Esophagus squamous epithelium (tissue), 5 donors: ENCODE results near the gene KANSL1. TPM values are rescaled to one million over a fixed set of nuclear protein-coding genes. Genes with fewer than 3 reads are reported as not detected.

Experiments
- DNase-seq: peaks from one replicate; lab custom pipeline; 2025; lab: John Stamatoyannopoulos, UW
- H3K27ac ChIP-seq, 4 donors: fragments of 200-600 bp; sonication (generic); one replicate each; pipeline ENCODE4 v1.5.1; 2016 to 2019; ENCODE audit warnings: mild to moderate bottlenecking in 1 of 4
- H3K27me3 ChIP-seq, 4 donors: fragments of 200-600 bp; sonication (generic); 1 replicate in 3 of 4; 2 replicates in 1 of 4; pipeline versions ENCODE4 v1.5.1 to v1.6.0; 2017 to 2021; ENCODE audit warnings: antibody characterized with exemption in 1 of 4
- H3K36me3 ChIP-seq, 3 donors: fragments of 200-600 bp; sonication (generic); one replicate each; pipeline ENCODE4 v1.5.1; 2016 to 2019
- H3K4me1 ChIP-seq, 3 donors: fragments of 200-600 bp; sonication (generic); one replicate each; pipeline ENCODE4 v1.5.1; 2017 to 2019
- H3K4me3 ChIP-seq, 4 donors: fragments of 200-600 bp; sonication (generic); 1 replicate in 3 of 4; 2 replicates in 1 of 4; pipeline ENCODE4 v1.5.1; 2016 to 2019; ENCODE audit warnings: mild to moderate bottlenecking in 2 of 4, moderate library complexity in 1 of 4
- H3K9me3 ChIP-seq, 3 donors: fragments of 200-600 bp; sonication (generic); one replicate each; pipeline ENCODE4 v1.5.1; 2016 to 2019
- CTCF ChIP-seq, 6 experiments: fragments of 450-650 bp in 4 of 6; fragments of 200-600 bp in 2 of 6; sonication (generic) in 2 of 6; IDR thresholded peaks; one replicate each; pipeline ENCODE4 v1.5.1; 2016 to 2019; ENCODE audit warnings: antibody characterized with exemption in 6 of 6, mild to moderate bottlenecking in 4 of 6, moderate library complexity in 4 of 6
- POLR2A ChIP-seq, 4 donors: fragments of 450-650 bp; IDR thresholded peaks; one replicate each; pipeline ENCODE4 v1.6.1; 2017; ENCODE audit warnings: antibody characterized with exemption in 4 of 4, mild to moderate bottlenecking in 4 of 4, moderate library complexity in 3 of 4
- WGBS, 2 donors: methylation state at CpG; one replicate each; pipeline ENCODE4 v1.1.5; 2018; 5-methylcytosine and 5-hydroxymethylcytosine counted together
- intact Hi-C: fragments of 100-400 bp; cut with DNase I; formaldehyde crosslinking; loops from one replicate; pipeline ENCODE4 v1.15.0; 2022
- total RNA-seq, 4 donors: library from RNA; depleted of rRNA; stranded (reverse); fragments of >200 nt; gene quantifications; one replicate each; pipeline ENCODE4 v1.1.0, GENCODE V29; 2016
- donor health status: DM: yes; HTN: yes; CAD: no.

KANSL1 gene
- total RNA-seq, 4 donors from 2014 or later: 31.0 to 79.0 (median 51.8) TPM

GRCh38 chr17:46000757-46001156, 192.5 kb downstream of the KANSL1 start:
- WGBS, 2 donors: 36 to 47% methylated on average over 2 of the region's 2 CpGs
- Histone ChIP-seq H3K36me3 (no peaks in the 10 kb centered on the region), H3K27me3 (no peaks in the 10 kb centered on the region)

GRCh38 chr17:46000292-46000691, 192.9 kb downstream of the KANSL1 start:
- peaks cover 4 to 63% (median 4%) of the 10 kb centered on the region in 3 donors for H3K4me1 ChIP-seq
- no peak overlapping the region for H3K27ac ChIP-seq
- TF ChIP-seq CTCF (IDR thresholded peaks at IDR 0.05) (no peak), POLR2A (IDR thresholded peaks at IDR 0.05) (no peak)
- intact Hi-C loops: no loop called here
- no peaks in the 10 kb centered on the region for H3K27me3 ChIP-seq
- H3K36me3 ChIP-seq: no peaks in the 10 kb centered on the region
- H3K9me3 ChIP-seq: no peaks in the 10 kb centered on the region
- DNase-seq: no peak
- H3K4me3 ChIP-seq: no peak overlapping the region
- 46 to 54% methylated on average over 4 to 7 of the region's 7 CpGs for WGBS, 2 donors

More at GRCh38 chr17:46000757-46001156, 192.5 kb downstream of the KANSL1 start:
- Histone ChIP-seq H3K9me3 (no peaks in the 10 kb centered on the region), H3K27ac (no peak overlapping the region), H3K4me1 (peaks cover 4 to 68% (median 4%) of the 10 kb centered on the region in 3 donors), H3K4me3 (no peak overlapping the region)
- no peak for TF ChIP-seq POLR2A (IDR thresholded peaks at IDR 0.05)
- intact Hi-C loops: no loop called here
- DNase-seq: no peak

- Histone ChIP-seq H3K27ac (no peak overlapping the region), H3K4me3 (no peak overlapping the region), H3K9me3 (no peaks in the 10 kb centered on the region), H3K4me1 (peaks cover 4 to 59% (median 4%) of the 10 kb centered on the region in 3 donors), H3K36me3 (no peaks in the 10 kb centered on the region), H3K27me3 (no peaks in the 10 kb centered on the region)
- DNase-seq: no peak
- TF ChIP-seq CTCF (IDR thresholded peaks at IDR 0.05) (no peak), POLR2A (IDR thresholded peaks at IDR 0.05) (no peak)
- WGBS, 2 donors: 64 to 75% methylated on average over 9 of the region's 9 CpGs
- intact Hi-C loops: no loop called here
Measured at GRCh38 chr17:45999900-46000290, 193.3 kb downstream of the KANSL1 start.

GRCh38 chr17:45998987-45999899, 194.0 kb downstream of the KANSL1 start, which contains the start of gene STH:
TSS of gene STH (plus strand) at chr17:45999250. CDS start at chr17:45999280, 30 bp downstream.
- DNase-seq: no peak
- TF ChIP-seq CTCF (IDR thresholded peaks at IDR 0.05) (no peak), POLR2A (IDR thresholded peaks at IDR 0.05) (no peak)
- Histone ChIP-seq H3K27me3 (no peaks in the 10 kb centered on the region), H3K4me3 (no peak within 1 kb of the TSS), H3K36me3 (no peaks in the 10 kb centered on the region), H3K4me1 (peaks cover 4 to 53% (median 4%) of the 10 kb centered on the region in 3 donors), H3K9me3 (no peaks in the 10 kb centered on the region), H3K27ac (no peak within 1 kb of the TSS)
- 69 to 73% methylated on average over 4 to 6 of the region's 8 CpGs for WGBS, 2 donors
- intact Hi-C loops: no loop called here

- H3K9me3 ChIP-seq: no peaks in the 10 kb centered on the region
- no peaks in the 10 kb centered on the region for H3K27me3 ChIP-seq
- TF ChIP-seq POLR2A (IDR thresholded peaks at IDR 0.05): no peak
- no peak for TF ChIP-seq CTCF (IDR thresholded peaks at IDR 0.05)
- H3K4me3 ChIP-seq: no peak overlapping the region
- intact Hi-C loops: no loop called here
- H3K27ac ChIP-seq: no peak overlapping the region
- DNase-seq: no peak
- no peaks in the 10 kb centered on the region for H3K36me3 ChIP-seq
- 77 to 78% methylated on average over 7 of the region's 9 CpGs for WGBS, 2 donors
- H3K4me1 ChIP-seq: peaks cover 0 to 37% (median under 1%) of the 10 kb centered on the region in 3 donors
Measured at GRCh38 chr17:45997624-45998023, 195.6 kb downstream of the KANSL1 start.
